ENCODE measurements around the gene UNC119B. TPM values are rescaled to one million over a fixed set of nuclear protein-coding genes. Genes with fewer than 3 reads are reported as not detected.

The UNC119B gene
- total RNA-seq, 1 experiment from 2014 or later = 50.4 TPM

DNA sequence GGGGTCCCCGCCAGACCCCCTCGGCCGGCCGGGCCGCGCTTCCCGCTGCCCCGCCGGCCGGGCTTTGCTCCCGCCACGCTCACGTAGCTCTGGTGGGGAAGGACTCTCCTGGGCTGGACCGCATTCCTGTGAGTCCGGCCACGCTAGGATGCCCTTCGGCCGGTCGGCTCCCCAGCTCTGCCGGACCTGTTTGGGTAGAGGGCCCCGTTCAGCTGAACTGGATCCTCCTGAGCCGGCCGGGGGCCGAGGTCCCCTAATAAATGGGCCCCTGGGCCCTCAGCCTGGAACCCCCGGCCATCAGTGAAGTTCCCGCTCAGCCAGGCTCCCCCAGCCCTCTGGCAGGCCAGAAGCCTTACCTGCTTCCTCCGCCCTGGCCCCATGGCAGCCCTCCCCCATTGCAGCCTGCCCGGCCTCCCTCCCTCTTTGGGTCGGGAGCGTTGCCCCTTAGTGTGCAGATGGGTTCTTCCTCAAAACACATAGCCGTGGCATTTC is 593 bp downstream of the UNC119B start:
- TF ChIP-seq, protein P1, sequence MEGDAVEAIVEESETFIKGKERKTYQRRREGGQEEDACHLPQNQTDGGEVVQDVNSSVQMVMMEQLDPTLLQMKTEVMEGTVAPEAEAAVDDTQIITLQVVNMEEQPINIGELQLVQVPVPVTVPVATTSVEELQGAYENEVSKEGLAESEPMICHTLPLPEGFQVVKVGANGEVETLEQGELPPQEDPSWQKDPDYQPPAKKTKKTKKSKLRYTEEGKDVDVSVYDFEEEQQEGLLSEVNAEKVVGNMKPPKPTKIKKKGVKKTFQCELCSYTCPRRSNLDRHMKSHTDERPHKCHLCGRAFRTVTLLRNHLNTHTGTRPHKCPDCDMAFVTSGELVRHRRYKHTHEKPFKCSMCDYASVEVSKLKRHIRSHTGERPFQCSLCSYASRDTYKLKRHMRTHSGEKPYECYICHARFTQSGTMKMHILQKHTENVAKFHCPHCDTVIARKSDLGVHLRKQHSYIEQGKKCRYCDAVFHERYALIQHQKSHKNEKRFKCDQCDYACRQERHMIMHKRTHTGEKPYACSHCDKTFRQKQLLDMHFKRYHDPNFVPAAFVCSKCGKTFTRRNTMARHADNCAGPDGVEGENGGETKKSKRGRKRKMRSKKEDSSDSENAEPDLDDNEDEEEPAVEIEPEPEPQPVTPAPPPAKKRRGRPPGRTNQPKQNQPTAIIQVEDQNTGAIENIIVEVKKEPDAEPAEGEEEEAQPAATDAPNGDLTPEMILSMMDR (conservative IDR thresholded peaks at IDR 0.05; ENCODE audit: low read depth, low read length) = no peak
- no peak for TF ChIP-seq EZH2 (IDR thresholded peaks at IDR 0.05; ENCODE audit: borderline replicate concordance, low read depth, low read length, poor library complexity, severe bottlenecking)
- no TSS peak for BruUV-seq (replicated peaks)
- Histone ChIP-seq H3K27me3 (replicated peaks; ENCODE audit: insufficient read depth, low read depth, low read length, poor library complexity) (no peaks in the 10 kb centered on the region), H3K9me3 (ENCODE audit: low read depth, low read length, poor library complexity, severe bottlenecking) (no peaks in the 10 kb centered on the region), H3K4me1 (ENCODE audit: insufficient read depth, low read length, poor library complexity, severe bottlenecking) (peaks cover 5% of the 10 kb centered on the region), H3K4me3 (ENCODE audit: low read depth, low read length, poor library complexity, severe bottlenecking) (peak overlapping the region; percentile 93), H3K27ac (ENCODE audit: low read depth, low read length, poor library complexity, severe bottlenecking) (peak overlapping the region; percentile 90), H3K36me3 (ENCODE audit: insufficient read depth, low read length, poor library complexity, severe bottlenecking) (peaks cover 28% of the 10 kb centered on the region)
- ChIA-PET POLR2A (ENCODE audit: low non-redundant PET) (no interaction called here), CTCF (interaction anchor here (0.6 kb wide), 1 partner anchor 54 kb away, joined by 6 read pairs; no protein-coding TSS in a partner anchor)
- DNase-seq (ENCODE audit: low spot score) = no peak
- intact Hi-C loops (cut with micrococcal nuclease; ENCODE audit: unreplicated experiment) = loop anchor here (5.0 kb wide), 1 partner anchor 384 kb away; the partner anchor contains the start of gene PLA2G1B

DNA sequence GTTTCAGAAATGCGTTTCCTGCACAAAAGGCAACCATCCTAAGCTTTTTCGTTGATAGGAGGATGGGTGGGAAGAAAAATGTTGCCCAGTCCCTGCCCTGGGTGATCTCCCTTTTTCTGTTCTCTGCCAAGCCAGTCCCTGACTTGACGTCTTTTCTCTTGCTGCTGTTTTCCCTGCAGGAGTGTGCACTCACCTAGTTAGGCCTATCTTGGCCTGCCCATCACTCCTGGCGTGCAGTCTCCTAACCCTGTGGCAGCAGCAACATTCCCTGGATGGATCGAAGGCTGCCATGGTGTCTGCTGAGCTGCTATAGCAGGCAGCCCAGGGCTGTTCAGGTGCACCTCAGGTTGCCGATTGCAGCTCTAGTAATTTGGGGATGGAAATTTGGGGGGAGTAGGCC is 1.2 kb downstream of the UNC119B start:
- CTCF ChIA-PET = interaction anchor here (0.7 kb wide), 1 partner anchor 9 kb away, joined by 3 read pairs; no protein-coding TSS in a partner anchor
- H3K4me1 ChIP-seq (ENCODE audit: insufficient read depth, low read length, poor library complexity, severe bottlenecking) = peaks cover 5% of the 10 kb centered on the region
- no peak for TF ChIP-seq EZH2 (IDR thresholded peaks at IDR 0.05; ENCODE audit: borderline replicate concordance, low read depth, low read length, poor library complexity, severe bottlenecking)
- TF ChIP-seq, protein P1 (conservative IDR thresholded peaks at IDR 0.05; ENCODE audit: low read depth, low read length) = no peak
- POLR2A ChIA-PET (ENCODE audit: low non-redundant PET) = no interaction called here
- H3K27ac ChIP-seq (ENCODE audit: low read depth, low read length, poor library complexity, severe bottlenecking) = peak overlapping the region; percentile 90
- intact Hi-C loops (cut with micrococcal nuclease; ENCODE audit: unreplicated experiment) = loop anchor here (5.0 kb wide), 1 partner anchor 384 kb away; the partner anchor contains the start of gene PLA2G1B
- H3K9me3 ChIP-seq (ENCODE audit: low read depth, low read length, poor library complexity, severe bottlenecking) = no peaks in the 10 kb centered on the region
- no peak for DNase-seq (ENCODE audit: low spot score)
- BruUV-seq (replicated peaks) = no TSS peak
- peak overlapping the region; percentile 93 for H3K4me3 ChIP-seq (ENCODE audit: low read depth, low read length, poor library complexity, severe bottlenecking)
- H3K27me3 ChIP-seq (replicated peaks; ENCODE audit: insufficient read depth, low read depth, low read length, poor library complexity) = no peaks in the 10 kb centered on the region
- peaks cover 34% of the 10 kb centered on the region for H3K36me3 ChIP-seq (ENCODE audit: insufficient read depth, low read length, poor library complexity, severe bottlenecking)

DNA sequence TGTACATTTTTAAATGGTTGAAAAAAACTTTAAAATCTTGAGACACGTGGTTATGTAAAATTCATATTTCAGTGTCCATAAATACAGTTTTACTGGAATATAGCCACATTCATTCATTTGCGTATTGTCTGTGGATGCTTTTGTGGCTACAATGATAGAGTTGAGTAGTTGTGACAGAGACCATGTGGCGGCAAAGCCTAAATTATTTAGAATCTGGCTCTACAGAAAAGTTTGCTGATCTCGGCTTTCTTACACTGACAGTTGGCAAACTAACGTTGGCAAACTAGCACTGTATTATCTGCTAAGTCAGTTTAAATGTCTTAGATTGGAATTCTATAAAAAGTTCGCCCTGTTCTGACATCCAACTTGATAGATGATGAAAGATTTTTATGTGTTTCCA is 2.4 kb downstream of the UNC119B start:
- no peak for DNase-seq (ENCODE audit: low spot score)
- CTCF ChIA-PET = no interaction called here
- H3K27me3 ChIP-seq (replicated peaks; ENCODE audit: insufficient read depth, low read depth, low read length, poor library complexity) = no peaks in the 10 kb centered on the region
- no peak overlapping the region for H3K4me3 ChIP-seq (ENCODE audit: low read depth, low read length, poor library complexity, severe bottlenecking)
- POLR2A ChIA-PET (ENCODE audit: low non-redundant PET) = no interaction called here
- H3K9me3 ChIP-seq (ENCODE audit: low read depth, low read length, poor library complexity, severe bottlenecking) = no peaks in the 10 kb centered on the region
- H3K36me3 ChIP-seq (ENCODE audit: insufficient read depth, low read length, poor library complexity, severe bottlenecking) = peaks cover 42% of the 10 kb centered on the region
- H3K27ac ChIP-seq (ENCODE audit: low read depth, low read length, poor library complexity, severe bottlenecking) = peak overlapping the region; percentile 29
- intact Hi-C loops (cut with micrococcal nuclease; ENCODE audit: unreplicated experiment) = loop anchor here (2.0 to 5.0 kb wide), 2 partner anchors 66 to 385 kb away; partner anchors contain the start of gene PLA2G1B
- TF ChIP-seq EZH2 (IDR thresholded peaks at IDR 0.05; ENCODE audit: borderline replicate concordance, low read depth, low read length, poor library complexity, severe bottlenecking) = no peak
- TF ChIP-seq, protein P1 (conservative IDR thresholded peaks at IDR 0.05; ENCODE audit: low read depth, low read length) = no peak
- H3K4me1 ChIP-seq (ENCODE audit: insufficient read depth, low read length, poor library complexity, severe bottlenecking) = peaks cover 5% of the 10 kb centered on the region
- BruUV-seq (replicated peaks) = no TSS peak

Data from A673 (cell line).